ENCODE measurements around the gene ABI2.
A peak's percentile ranks its signal among the peaks of the same experiment; 100 is the strongest.

The ABI2 gene

DNA sequence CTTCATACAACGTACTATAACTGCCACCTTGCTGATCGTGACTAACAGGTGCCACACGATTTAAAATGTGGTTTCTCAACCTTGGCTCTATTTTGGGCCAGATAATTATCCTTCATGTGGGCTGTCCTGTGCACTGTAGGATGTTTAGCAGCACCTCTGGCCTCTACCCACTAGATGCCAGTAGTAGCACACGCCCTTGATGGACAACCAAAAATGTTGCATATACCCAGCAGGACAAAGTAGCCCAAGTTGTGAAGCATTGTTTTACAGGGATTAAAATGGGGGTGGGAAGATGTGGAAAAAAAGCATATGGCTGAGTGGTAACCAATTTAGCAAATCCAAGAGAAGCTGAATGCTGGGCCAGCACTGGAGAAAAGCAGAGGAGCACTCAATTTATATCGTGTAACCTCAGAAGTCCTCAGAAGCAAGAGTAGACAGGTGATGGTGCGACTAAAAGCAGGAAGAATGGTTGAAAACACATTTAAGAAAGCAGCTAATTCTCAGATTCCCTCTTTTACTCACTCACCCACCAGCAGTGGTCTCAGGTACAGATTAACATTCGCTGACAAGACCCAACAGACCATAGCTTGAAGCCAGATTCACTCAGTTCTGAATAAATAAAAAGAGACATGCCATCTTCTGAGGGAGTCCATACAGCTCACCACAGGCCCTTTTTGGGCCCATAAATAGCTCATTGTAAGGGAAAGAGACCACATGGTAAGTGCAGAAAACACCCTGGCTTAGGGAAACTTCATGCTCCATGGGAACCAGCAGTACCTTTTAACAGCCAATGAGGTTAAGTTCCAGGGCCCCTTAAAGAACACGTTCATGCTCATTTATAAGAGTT, 156.3 kb downstream of the ABI2 start:
- TF ChIP-seq, protein P1, sequence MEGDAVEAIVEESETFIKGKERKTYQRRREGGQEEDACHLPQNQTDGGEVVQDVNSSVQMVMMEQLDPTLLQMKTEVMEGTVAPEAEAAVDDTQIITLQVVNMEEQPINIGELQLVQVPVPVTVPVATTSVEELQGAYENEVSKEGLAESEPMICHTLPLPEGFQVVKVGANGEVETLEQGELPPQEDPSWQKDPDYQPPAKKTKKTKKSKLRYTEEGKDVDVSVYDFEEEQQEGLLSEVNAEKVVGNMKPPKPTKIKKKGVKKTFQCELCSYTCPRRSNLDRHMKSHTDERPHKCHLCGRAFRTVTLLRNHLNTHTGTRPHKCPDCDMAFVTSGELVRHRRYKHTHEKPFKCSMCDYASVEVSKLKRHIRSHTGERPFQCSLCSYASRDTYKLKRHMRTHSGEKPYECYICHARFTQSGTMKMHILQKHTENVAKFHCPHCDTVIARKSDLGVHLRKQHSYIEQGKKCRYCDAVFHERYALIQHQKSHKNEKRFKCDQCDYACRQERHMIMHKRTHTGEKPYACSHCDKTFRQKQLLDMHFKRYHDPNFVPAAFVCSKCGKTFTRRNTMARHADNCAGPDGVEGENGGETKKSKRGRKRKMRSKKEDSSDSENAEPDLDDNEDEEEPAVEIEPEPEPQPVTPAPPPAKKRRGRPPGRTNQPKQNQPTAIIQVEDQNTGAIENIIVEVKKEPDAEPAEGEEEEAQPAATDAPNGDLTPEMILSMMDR (IDR thresholded peaks at IDR 0.05; ENCODE audit: low read depth, low read length, missing control alignments), result peak; percentile 66
- no peak overlapping the region for H3K4me3 ChIP-seq (ENCODE audit: low read depth, low read length)
- peak; percentile 19 for DNase-seq (ENCODE audit: low read depth)
- in situ Hi-C loops (cut with HindIII; ENCODE audit: low sequenced_read_pairs), result loop anchor here (25.0 kb wide), 1 partner anchor 328 kb away; no protein-coding TSS in a partner anchor

DNA sequence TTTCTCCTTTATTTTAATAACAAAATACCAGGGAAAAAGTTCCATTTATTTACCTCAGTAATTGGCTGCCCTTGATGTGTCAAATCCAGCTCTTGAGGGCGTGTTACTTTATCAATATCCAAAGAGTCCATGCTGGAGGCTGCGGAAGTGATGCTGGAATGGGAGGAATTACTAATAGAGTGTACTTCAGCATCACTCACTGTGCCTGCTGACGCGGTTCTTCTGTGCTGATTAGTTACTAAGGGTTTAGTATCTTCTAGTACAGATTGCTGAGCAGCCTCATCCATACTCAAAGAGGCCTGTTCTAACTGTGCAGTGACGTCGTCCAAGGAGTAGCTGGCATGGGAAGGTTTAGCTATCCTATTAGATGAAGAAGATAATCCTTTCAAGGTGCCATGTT, 161.3 kb downstream of the ABI2 start:
- TF ChIP-seq, protein P1 (IDR thresholded peaks at IDR 0.05; ENCODE audit: low read depth, low read length, missing control alignments), result no peak
- DNase-seq (ENCODE audit: low read depth), result no peak
- no peak overlapping the region for H3K4me3 ChIP-seq (ENCODE audit: low read depth, low read length)
- in situ Hi-C loops (cut with HindIII; ENCODE audit: low sequenced_read_pairs), result loop anchor here (25.0 kb wide), 1 partner anchor 323 kb away; no protein-coding TSS in a partner anchor

DNA sequence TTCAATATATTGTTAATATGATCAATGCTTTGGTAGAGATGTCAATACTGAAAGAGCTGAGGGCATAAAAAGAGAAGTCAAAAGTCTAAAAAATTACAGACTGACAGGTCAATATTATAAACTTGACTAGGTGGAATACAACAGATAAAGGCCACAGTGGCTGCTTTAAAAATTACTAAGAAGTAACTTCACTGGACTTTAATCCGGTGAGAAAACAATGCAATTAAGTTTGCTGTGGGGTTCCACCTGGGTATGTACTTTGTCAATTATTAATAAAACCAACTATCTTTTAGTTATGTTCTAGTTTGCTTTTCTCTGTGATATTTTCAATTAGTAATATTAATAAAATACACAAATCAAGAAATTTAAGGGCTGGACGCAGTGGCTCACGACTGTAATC, 162.2 kb downstream of the ABI2 start:
- no peak for DNase-seq (ENCODE audit: low read depth)
- TF ChIP-seq, protein P1 (IDR thresholded peaks at IDR 0.05; ENCODE audit: low read depth, low read length, missing control alignments), result no peak
- H3K4me3 ChIP-seq (ENCODE audit: low read depth, low read length), result no peak overlapping the region
- in situ Hi-C loops (cut with HindIII; ENCODE audit: low sequenced_read_pairs), result loop anchor here (25.0 kb wide), 1 partner anchor 322 kb away; no protein-coding TSS in a partner anchor

DNA sequence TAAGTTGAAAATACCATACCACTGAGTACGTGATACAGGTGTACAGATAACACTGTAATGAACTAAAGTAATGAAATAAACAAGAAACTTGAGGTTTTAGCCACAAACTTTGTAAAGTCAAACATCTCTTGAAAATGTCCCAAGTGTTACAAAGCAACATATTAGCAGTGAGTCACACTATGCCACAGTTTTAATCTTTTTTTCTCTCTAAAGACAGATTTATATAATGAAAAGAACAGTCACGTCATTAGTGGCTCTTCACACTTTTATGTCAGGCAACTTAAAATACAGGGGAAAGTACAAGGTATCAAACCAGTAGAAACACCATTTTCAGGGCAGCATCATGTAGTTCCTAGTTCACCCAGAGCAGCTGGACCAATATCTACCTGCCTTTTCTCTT, 164.8 kb downstream of the ABI2 start:
- in situ Hi-C loops (cut with HindIII; ENCODE audit: low sequenced_read_pairs), result loop anchor here (25.0 kb wide), 1 partner anchor 319 kb away; no protein-coding TSS in a partner anchor
- H3K4me3 ChIP-seq (ENCODE audit: low read depth, low read length), result no peak overlapping the region
- TF ChIP-seq, protein P1 (IDR thresholded peaks at IDR 0.05; ENCODE audit: low read depth, low read length, missing control alignments), result no peak
- no peak for DNase-seq (ENCODE audit: low read depth)

Data from astrocyte of the cerebellum (primary cell).